Hematopoietic multipotent progenitor cell (in vitro differentiated cells): ENCODE results near the gene ARHGAP6. TPM values are rescaled to one million over a fixed set of nuclear protein-coding genes. Genes with fewer than 3 reads are reported as not detected.

ENCODE experiments used
- DNase-seq, 3 donors: peaks; one replicate each; pipeline ENCODE4 v3.0.0-alpha.2; 2011 to 2015; ENCODE audit warnings: low read depth in 2 of 3, low spot score in 2 of 3
- total RNA-seq: library from RNA; depleted of rRNA; stranded (reverse); fragments of >200 nt; gene quantifications from one replicate; pipeline ENCODE4 v1.2.3, GENCODE V29; 2012

ARHGAP6 gene
- total RNA-seq, 1 donor = 1.3 TPM

DNA sequence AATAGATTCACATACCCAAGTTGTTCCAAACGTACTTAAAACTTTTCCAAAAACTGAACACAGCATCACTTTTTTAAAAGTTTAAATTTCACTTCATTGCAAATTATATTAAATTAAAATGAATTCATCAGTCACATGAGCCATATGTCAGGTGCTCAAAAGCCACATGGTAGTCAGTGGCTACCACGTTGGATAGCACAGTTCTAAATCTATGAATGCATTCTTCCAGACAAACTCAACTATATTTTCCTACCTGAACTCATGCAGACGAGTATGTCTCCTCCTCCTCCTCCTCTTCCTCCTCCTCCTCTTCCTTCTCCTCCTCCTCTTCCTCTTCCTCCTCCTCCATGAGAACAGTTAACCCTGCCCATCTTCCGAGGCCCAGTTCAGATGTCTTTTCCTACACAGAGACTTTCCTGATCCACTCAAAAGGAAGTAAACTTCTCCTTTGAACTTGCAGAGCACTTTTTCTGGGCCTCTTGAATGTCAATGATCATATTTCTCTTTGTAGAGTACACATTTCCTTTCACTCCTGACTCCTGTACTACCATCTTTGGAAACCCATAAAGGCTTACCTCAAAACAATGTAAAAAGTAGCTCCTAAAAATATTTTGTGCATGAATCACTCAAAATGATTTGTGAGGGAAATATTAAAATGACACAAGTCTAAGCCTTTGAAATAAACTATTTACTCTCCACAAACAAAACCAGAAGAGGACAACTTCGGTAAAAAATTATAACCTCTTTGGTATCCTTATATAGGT, 199.9 kb downstream of the ARHGAP6 start:
- no peak for DNase-seq

DNA sequence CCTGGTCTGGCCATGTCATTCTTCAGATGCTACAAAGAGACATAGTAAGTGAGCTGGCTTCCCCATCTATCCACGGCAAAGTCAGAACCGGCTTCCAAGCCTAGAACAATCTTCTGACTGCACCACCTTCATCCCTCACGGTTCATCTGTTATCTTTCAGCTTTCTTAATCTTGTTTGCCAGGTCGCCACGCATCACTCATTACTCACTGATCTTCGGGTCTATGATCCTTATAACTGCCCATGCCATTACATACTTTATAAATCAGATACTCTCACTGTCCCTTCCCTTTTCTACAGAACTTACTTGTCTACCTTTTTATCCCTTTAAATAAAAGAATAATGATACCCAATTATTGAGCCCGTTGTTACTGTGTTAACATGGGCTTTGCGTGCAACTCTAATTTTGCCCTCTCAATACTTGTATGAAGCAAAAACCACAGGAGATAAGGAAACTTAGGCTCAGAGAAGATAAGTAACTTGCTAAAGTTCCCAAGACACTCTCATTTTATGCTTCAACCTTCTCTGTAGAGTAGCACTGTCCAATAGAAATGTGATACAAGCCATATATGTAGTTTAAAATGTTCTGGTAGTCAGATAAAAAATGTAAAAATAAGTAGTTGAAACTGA, 200.8 kb downstream of the ARHGAP6 start:
- DNase-seq = peak in 1 of 3 donors; percentile 7

DNA sequence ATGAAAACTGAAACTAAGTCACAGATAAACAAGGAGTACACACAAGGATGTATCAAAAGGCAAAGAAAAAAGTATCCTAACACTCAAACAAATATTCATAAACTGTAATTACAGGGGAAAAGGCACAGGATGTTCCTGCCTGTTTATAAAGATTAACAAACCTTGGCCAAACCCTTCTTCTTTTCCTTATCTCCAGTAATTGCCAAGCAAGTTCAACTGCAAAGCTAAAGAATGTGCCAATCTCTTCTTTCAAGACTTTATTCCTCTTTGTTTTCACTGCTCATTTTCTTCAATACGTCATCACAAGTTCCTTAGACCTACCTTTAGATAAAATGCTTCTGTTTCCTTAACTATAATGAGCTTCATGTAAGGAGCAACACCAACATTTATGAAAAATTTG, 201.3 kb downstream of the ARHGAP6 start:
- peak in 1 of 3 donors; percentile 0 for DNase-seq

DNA sequence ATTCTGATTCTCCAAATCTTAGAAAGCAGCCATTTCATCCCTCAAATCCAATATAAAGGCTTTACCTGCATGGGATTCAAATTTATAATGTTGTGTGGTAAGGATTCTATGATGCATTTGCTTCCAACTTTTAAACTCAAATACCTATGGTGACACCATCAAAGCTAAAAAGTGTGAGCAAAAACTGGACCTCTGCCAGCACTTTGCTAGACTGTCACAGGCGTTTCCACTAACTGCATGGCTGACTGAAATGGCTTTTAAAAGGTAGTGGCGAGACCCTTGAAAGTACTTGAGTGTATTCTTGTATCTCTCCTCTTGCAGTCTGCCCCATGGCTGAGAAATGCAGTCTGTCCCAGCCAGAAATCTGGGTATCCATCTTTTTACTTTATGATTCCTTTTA, 203.1 kb downstream of the ARHGAP6 start:
- no peak for DNase-seq

DNA sequence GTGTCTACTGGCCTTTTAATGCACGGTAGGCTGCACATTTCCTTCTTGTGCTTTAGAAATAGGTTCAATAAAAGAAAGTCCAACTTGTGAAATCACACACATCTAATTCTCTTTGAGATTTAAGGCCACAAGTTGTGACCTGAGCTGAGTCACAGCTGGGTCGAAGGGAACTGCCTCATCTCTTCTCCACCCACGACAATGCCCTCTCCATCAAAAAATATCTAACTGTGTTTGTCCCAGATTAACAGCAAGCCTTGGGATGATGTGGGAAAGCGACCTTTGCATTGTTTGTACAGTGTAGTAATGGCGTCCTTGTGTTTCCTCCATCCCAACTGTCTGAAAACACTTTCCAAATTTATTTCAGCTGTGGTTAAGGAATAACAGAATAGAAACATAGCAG, 203.6 kb downstream of the ARHGAP6 start:
- DNase-seq = no peak

DNA sequence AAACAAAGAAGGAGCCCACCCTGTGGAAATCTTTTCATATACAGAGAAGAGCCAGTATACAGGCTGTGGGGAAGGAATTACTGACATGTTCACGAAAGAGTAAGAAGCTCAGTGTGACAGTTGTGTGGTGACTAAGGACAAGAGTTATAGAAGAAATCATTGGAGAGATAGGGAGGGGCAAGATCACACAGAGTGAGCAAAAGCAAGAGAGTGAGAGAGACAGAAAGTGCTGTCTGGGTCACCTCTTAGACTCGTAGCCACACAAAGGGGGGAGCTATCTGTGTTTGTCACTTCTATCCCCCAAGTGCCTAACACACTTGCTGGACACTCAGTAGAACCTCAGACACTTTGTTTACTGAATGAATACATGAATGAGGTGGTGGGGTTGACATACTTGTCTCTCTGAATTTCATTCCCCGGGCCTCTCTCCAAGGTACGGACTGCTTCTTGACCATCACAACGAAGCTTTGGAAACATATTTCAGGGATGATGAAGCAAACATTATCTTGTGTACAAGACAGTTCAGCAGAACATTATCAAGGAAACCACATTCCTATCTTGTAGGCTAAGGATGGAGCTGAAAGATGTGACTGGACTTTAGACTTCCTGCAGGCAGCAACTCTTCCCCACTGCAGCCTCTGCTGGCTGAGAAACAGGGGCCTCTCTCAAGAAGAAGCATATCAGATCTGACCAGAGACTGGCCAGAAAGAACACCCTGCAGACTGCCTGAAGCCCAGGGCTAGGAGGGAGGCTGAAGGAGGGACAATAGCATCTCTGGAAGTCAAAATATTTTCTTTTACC, 204.3 kb downstream of the ARHGAP6 start:
- DNase-seq = no peak

DNA sequence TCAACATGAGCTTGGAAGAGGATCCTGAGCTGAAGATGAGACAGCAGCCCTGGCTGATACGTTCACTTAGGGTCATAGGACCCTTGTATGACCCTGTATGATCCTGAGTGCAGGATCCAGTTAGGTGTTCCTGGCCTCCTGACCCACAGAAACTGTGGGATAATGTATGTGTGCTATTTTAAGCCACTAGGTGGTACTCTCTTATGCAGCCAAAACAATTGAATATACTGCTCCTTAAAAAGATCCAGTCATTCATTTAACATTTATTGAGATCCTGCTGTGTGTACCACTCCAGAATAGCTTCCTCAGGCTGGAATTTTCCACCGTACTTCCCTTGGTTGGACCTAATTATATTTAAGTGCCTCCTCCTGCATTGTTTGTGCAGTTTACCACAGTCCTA, 205.4 kb downstream of the ARHGAP6 start:
- DNase-seq = no peak

DNA sequence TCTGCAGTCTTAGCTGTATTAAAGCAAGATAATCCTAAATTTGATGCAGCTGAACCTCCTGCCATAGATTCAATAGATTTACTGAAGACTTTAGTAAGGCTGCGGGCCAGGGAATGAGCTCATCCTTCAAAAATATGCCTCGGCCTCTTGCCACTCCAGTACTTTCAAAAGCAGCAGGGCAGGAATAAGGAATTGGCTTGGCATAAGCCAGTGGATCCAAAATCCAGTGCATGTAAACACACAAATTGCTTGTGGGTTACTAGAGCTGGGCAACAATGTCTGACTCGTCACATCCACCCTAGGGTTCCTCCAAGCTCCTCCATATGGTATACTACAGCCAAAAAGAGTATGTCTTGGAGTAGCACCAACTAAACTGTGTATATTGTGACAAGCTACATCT, 207.6 kb downstream of the ARHGAP6 start:
- DNase-seq = no peak

DNA sequence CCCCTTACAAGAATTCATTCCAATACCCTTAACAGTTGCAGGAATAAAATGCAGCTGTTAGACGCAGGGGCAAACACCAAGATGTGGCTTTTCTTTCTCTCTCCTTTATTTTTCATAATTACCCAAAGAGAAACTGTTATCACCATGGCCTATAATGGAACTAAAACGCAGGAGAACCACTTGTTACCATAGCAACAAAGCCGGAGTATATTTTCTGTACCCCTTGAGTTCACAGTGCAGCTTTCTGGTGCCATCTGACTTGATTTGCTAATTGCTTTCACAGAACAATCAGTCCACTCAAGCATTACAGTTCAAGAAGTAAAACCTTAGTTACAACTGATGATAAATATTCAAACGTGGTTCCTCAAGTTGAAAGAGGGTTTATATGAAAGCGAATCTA, 214.6 kb downstream of the ARHGAP6 start:
- DNase-seq = no peak

DNA sequence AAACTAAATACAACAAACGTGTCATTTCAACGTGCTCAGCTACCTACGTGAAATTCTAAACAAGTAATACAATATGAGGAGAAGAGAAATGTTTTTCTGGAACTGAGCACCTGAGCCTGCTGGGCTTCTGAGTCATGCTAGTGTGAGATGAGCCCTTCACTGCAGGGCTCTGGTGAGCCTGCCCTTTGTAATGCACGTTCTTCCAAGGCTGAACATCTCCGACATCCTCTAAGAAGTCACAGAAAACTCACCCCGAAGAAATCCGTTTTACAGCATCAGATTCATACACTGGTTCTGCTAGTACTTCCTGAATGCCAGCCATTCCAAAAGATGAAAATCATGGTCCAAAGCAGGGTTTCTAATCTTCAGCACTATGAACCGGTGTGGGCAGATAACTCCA, 215.4 kb downstream of the ARHGAP6 start:
- DNase-seq = no peak

DNA sequence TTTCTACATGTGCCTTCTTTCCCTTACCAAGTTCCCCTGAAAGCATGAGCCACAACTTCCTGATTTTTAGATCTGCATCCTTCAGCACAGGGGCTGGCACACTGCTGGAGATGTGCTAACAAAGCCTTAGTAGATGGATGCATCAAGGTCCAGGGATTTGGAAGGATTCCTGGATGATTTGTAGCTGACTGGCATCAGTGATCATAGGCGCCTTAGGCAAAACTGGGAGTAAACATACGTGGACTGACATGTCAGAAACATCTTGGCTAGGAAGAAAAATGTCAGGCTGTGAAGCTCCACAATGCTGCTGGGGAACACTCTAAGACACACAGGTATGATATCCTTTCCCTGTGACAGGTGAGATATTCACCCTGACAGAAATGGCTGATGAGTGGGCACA, 216.1 kb downstream of the ARHGAP6 start:
- peak in 1 of 3 donors; percentile 6 for DNase-seq

DNA sequence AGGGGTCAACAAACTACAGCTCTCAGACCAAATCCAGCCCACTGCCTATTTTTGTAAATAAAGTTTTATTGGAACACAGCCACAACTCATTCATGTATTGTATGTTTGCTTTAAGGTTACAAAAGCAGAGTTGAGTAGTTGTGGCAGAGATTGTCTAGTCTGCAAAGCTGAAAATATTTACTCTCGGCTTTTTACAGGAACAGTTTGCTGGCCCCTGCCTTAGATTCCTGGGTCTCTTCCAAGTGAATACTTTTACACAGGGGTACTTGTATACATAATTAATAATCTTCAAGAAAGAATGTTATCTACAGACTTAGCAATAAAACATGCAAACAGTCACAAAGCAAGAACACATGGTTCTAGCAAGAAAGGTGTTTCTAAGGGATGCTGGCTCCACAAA, 218.3 kb downstream of the ARHGAP6 start:
- no peak for DNase-seq

DNA sequence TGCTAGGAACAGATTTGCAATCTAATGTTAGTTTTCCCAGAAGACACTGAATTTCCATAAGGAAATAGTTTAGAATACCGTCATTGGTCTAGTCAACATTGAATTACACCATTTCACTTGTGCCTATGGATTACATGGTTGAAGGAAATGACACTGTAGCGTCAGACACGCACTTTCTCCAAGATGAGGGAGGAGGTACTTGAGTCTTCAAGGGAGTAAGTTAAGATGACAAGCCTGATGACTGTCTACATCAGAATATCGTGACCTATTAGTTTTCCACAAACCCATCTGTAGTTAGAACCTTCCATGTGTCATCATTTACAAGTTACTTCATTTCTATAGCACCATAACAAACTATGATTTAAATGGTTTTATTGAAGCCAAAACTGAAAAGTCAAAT, 218.8 kb downstream of the ARHGAP6 start:
- no peak for DNase-seq

DNA sequence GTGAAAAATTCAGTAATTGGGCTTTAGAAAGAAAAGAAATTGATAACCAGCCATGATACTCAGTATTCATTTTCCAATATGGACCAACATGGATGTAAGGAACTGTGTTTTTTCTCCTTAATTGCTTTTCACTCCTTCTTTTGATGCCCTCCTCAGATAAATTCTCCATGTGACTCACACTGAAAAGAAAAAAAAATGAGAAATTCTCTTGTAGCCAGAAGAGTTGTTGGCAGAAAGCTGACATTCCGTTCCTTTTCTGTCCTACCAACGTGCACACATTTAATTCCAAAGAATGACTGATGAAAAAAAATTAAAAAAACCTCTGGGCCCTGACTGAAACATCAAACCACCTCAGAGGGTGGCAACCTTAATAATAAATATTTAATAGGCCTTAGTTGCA, 219.4 kb downstream of the ARHGAP6 start:
- no peak for DNase-seq

DNA sequence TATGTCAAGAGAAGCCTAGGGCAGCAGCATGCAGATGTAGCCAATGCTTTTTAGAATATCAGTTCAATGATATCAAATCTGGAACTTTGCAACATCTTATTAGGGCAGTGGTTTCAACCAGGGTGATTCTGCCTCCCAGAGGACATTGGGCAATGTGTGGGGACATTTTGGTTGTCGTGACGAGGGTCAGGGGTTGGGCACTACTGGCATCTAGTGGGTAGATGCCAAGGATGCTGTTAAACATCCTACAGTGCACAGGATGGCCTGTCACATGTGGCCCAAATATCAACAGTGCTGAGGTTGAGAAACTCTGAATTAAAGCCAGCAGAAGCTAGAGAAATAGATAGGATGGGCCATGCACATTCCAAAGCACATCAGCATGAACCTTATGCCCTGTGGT, 220.2 kb downstream of the ARHGAP6 start:
- peak in 1 of 3 donors; percentile 45 for DNase-seq

DNA sequence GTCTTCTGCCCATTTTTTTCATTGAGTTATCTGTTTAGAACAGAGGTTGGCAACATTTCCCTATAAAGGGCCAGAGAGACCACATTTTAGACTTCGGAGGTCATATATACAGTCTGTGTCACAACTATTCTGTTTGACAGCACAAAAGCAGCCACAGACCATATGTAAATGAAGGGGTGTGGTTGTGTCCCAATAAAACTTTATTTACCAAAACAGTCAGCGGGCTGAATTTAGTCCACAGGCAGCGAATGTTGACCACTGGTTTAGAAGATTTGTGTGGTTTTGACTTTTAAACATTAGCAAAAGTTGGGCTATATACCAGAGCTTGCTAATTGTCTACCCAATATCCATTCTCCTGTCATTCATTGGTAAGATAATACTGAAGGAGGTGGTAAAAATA, 221.7 kb downstream of the ARHGAP6 start:
- no peak for DNase-seq

DNA sequence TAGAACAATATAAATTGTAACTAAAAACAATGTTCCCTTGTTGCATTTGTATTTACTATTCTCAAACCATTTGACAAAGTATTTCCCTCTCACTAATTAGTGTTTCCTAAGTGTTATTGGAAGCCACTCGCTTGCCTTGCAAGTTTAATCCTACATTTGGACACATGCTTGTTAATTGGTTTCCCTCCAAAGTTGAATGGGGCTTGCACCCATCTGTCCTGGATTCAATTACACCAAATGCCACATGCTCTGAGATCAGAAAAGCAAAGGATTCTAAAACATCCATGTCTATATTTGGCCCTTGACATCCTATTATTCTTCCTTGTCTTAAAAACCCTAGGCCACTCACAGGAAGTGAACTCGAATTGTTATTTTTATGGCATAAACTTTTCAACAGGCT, 225.9 kb downstream of the ARHGAP6 start:
- no peak for DNase-seq

DNA sequence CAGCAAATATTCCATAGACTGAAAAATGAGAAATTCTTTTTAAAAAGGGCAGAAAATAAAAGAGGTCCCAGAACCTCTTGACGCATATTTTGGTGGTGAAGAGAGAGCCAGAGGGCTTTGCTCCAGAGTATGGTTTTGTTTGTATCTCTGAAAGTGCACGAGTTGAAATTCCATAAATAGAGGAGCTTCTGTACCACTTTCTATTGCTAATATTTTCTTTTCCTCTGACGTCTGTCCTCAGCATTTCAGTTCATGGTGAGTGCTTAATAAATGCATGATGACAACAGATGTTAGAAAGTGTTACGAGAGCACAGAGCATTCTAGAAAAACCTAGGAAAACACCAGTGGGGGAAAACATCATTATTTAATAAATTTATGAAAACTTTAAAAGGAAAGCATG, 227.0 kb downstream of the ARHGAP6 start:
- no peak for DNase-seq

DNA sequence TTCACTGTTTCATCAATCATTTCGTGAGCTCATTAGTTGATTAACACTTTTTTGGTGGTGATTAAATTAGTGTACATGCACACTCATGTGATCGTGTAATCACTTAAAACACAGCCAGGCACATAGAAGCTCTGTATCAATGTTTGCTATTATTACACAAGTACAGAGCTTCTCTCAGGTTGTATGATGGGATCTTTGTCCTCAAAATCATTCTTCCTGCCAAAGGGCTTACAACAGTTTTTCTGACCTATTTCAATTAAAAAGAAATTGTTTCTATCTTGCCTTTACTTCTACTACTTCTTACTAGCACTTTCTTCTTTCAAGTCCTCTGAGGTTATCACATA, 227.4 kb downstream of the ARHGAP6 start:
- DNase-seq = no peak

DNA sequence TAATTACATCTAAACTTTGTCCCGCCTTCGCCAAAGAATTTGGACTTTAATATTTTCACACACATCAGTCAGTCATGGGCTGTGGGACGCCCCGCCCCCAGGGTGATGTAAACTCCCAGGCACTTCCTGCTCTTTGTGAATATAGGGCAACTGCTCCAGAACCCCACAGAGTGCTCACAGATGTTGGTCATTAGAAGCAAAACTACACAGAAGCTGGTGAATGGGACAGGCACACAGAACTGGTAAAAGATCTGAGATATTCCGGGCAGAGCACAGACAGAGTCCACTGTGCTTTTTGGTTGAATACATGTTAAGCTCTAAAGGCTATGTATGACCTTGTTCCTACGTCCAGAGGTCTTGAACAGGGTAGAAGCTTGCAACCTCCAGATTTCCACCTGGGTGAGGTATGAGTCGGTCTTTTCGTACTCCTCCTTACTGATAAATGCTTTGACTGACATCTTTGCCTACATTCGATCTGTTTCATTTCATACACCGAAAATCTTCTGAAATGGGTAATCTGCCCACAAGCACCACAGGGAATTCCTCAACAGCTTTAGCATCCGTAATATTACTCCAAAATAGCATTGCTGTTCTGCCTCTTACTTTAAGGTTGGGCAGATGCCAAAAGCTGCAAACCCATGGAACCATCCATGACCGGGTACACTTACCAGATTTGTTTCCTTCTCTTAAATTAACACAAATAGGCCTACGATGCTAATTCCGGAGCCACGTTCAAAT, 227.9 kb downstream of the ARHGAP6 start:
- no peak for DNase-seq

DNA sequence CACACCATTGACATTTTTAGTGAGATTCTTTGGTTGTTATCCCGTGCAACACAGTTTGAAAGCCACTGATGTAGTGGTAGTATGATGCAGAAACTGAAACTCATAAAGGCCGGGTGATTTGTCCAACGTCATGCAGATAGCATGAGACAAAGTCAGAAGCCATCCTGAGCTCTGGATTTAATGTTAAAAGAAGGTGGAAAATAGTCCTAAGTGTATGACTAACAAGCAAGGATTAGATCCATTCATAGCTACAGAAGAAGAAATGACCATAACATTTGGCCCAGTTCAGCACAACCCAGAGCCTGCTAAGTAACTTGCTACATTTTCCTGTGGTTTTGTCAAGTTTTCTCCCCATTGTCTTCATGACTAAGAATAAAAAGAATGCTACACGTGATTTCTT, 230.2 kb downstream of the ARHGAP6 start:
- no peak for DNase-seq
